Measurements from ENCODE around the gene BCL11A. TPM values are rescaled to one million over a fixed set of nuclear protein-coding genes. Genes with fewer than 3 reads are reported as not detected.

The BCL11A gene
- polyA plus RNA-seq, 1 donor from 2014 or later = 44.0 TPM

GRCh38 chr2:60459851-60460250 lies 93.6 kb downstream of the BCL11A start:
- Histone ChIP-seq H3K36me3 (ENCODE audit: insufficient read depth, low read length) (peaks cover 8% of the 10 kb centered on the region), H2AFZ (ENCODE audit: low read depth, low read length) (no peak overlapping the region), H3F3A (ENCODE audit: insufficient read depth, low read length, poor library complexity, severe bottlenecking) (no peaks in the 10 kb centered on the region), H4K20me1 (ENCODE audit: insufficient read depth) (no peaks in the 10 kb centered on the region), H3K4me3 (ENCODE audit: low read length) (no peak overlapping the region), H3K9ac (ENCODE audit: low read length) (no peak overlapping the region), H3K79me2 (replicated peaks; ENCODE audit: insufficient read depth, low read length) (peaks cover 43% of the 10 kb centered on the region), H3K9me3 (ENCODE audit: low read length) (peaks cover 2% of the 10 kb centered on the region), H3K9me2 (ENCODE audit: insufficient read depth, low read length) (no peaks in the 10 kb centered on the region), H3K4me2 (ENCODE audit: low read length) (no peak overlapping the region), H3K27ac (ENCODE audit: low read length) (no peak overlapping the region), H3K27me3 (ENCODE audit: insufficient read depth, low read depth, low read length) (no peaks in the 10 kb centered on the region)
- TF ChIP-seq RAD21 (conservative IDR thresholded peaks at IDR 0.05) = no peak
- no peak for TF ChIP-seq CTCF (IDR thresholded peaks at IDR 0.05; ENCODE audit: poor library complexity, severe bottlenecking)
- no peak for TF ChIP-seq POLR2AphosphoS5 (IDR thresholded peaks at IDR 0.05)
- no peak for TF ChIP-seq TAF1 (IDR thresholded peaks at IDR 0.05; ENCODE audit: low read depth)

GRCh38 chr2:60456115-60456770 lies 97.2 kb downstream of the BCL11A start:
- H3F3A ChIP-seq (ENCODE audit: insufficient read depth, low read length, poor library complexity, severe bottlenecking) = no peaks in the 10 kb centered on the region
- no peak for TF ChIP-seq EP300 (conservative IDR thresholded peaks at IDR 0.05; ENCODE audit: poor library complexity, severe bottlenecking)
- no peak for TF ChIP-seq TAF1 (IDR thresholded peaks at IDR 0.05; ENCODE audit: low read depth)
- TF ChIP-seq MXI1 (conservative IDR thresholded peaks at IDR 0.05; ENCODE audit: poor library complexity, severe bottlenecking) = no peak
- no peak for TF ChIP-seq POLR2AphosphoS5 (IDR thresholded peaks at IDR 0.05)
- no peak for TF ChIP-seq EZH2 (IDR thresholded peaks at IDR 0.05; ENCODE audit: borderline replicate concordance, insufficient read depth, low read length, poor library complexity, severe bottlenecking)
- no peak for TF ChIP-seq SMC3 (conservative IDR thresholded peaks at IDR 0.05; ENCODE audit: poor library complexity)
- TF ChIP-seq RAD21 (conservative IDR thresholded peaks at IDR 0.05) = no peak
- TF ChIP-seq REST (IDR thresholded peaks at IDR 0.05; ENCODE audit: borderline replicate concordance) = no peak
- no peak for TF ChIP-seq CTCF (IDR thresholded peaks at IDR 0.05; ENCODE audit: poor library complexity, severe bottlenecking)
- H4K20me1 ChIP-seq (ENCODE audit: insufficient read depth) = no peaks in the 10 kb centered on the region
- H3K4me2 ChIP-seq (ENCODE audit: low read length) = no peak overlapping the region
- no peaks in the 10 kb centered on the region for H3K9me2 ChIP-seq (ENCODE audit: insufficient read depth, low read length)
- H3K36me3 ChIP-seq (ENCODE audit: insufficient read depth, low read length) = peaks cover 11% of the 10 kb centered on the region
- no peak overlapping the region for H3K9ac ChIP-seq (ENCODE audit: low read length)
- H3K9me3 ChIP-seq (ENCODE audit: low read length) = peaks cover 2% of the 10 kb centered on the region
- no peak overlapping the region for H2AFZ ChIP-seq (ENCODE audit: low read depth, low read length)
- no peak overlapping the region for H3K4me3 ChIP-seq (ENCODE audit: low read length)
- no peak overlapping the region for H3K27ac ChIP-seq (ENCODE audit: low read length)
- no peaks in the 10 kb centered on the region for H3K27me3 ChIP-seq (ENCODE audit: insufficient read depth, low read depth, low read length)
- peaks cover 42% of the 10 kb centered on the region for H3K79me2 ChIP-seq (replicated peaks; ENCODE audit: insufficient read depth, low read length)
